Measurements from ENCODE around the gene MAGEA6.

The MAGEA6 gene

DNA sequence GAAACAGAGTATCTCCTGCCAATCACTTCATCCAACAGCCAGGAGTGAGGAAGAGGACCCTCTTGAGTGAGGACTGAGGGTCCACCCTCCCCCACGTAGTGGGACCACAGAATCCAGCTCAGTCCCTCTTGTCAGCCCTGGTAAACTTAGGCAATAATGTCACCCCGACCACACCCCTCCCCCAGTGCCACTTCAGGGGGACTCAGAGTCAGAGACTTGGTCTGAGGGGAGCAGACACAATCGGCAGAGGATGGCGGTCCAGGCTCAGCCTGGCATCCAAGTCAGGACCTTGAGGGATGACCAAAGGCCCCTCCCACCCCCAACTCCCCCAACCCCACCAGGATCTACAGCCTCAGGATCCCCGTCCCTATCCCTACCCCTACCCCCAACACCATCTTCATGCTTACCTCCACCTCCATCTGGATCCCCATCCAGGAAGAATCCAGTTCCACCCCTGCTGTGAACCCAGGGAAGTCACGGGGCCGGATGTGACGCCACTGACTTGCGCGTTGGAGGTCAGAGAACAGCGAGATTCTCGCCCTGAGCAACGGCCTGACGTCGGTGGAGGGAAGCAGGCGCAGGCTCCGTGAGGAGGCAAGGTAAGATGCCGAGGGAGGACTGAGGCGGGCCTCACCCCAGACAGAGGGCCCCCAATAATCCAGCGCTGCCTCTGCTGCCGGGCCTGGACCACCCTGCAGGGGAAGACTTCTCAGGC lies 36.1 kb downstream of the MAGEA6 start, which contains the start of the genes CSAG1 and MAGEA12:
Gene CSAG1, minus strand, starts transcription at position 461 of the 715 bp plus-strand sequence. CDS start 1,261 bp downstream, outside the sequence.
Gene MAGEA12, plus strand, starts transcription at position 497 of the 715 bp plus-strand sequence. CDS start 2,405 bp downstream, outside the sequence.
- DNase-seq, result no peak

GRCh38 chrX:152725409-152725808 lies 44.1 kb downstream of the MAGEA6 start:
- no peak for DNase-seq

Measured in activated effector memory CD4-positive, alpha-beta T cell treated with Interleukin-2 at 50 U/mL for 16 hours (primary cell).